ENCODE data around the gene GSTT4.

- TF ChIP-seq YY1 (IDR thresholded peaks at IDR 0.05; ENCODE audit: insufficient read depth, insufficient read length) (no peak), SUZ12 (IDR thresholded peaks at IDR 0.05; ENCODE audit: extremely low read depth, insufficient read depth, insufficient read length) (no peak)
Measured at GRCh38 chr22:24053481-24054226, 48.4 kb upstream of the GSTT4 start.

All from NT2/D1 (cell line).